Esophagus mucosa (tissue), 1 donor: Measurements from ENCODE around the gene SOWAHC. TPM values are rescaled to one million over a fixed set of nuclear protein-coding genes. Genes with fewer than 3 reads are reported as not detected.
"Not testable (repeated sequence)": the region's sequence is repeated elsewhere in the genome, so short reads cannot be mapped to it uniquely, and the experiment has no call there.

Experiments used
- ATAC-seq: fragments of 200-7000 bp; cut with Tn5 transposase; one replicate; pipeline ENCODE4 v1.9.1; 2020
- total RNA-seq: library from RNA; stranded (reverse); gene quantifications from one replicate; pipeline ENCODE4 v1.2.4, GENCODE V29; 2023
- donor health status: DM: yes; HTN: yes; CAD: no.

SOWAHC gene
- total RNA-seq, 1 donor from 2014 or later, result 46.2 TPM

GRCh38 chr2:109616184-109616583, 2.0 kb downstream of the SOWAHC start:
- no peak for ATAC-seq

GRCh38 chr2:109619032-109619615, 5.0 kb downstream of the SOWAHC start:
- no peak for ATAC-seq

- ATAC-seq, result no peak
These were observed 9.1 kb downstream of the SOWAHC start for GRCh38 chr2:109623297-109623696.

GRCh38 chr2:109623923-109624322, 9.8 kb downstream of the SOWAHC start:
- ATAC-seq, result no peak

- no peak for ATAC-seq
These were observed 10.2 kb downstream of the SOWAHC start for GRCh38 chr2:109624339-109624738.

- ATAC-seq, result not testable (repeated sequence)
These were observed 14.2 kb downstream of the SOWAHC start for GRCh38 chr2:109628321-109628720.

GRCh38 chr2:109629867-109630266, 15.7 kb downstream of the SOWAHC start:
- ATAC-seq, result no peak

- no peak for ATAC-seq
These were observed 16.6 kb downstream of the SOWAHC start for GRCh38 chr2:109630441-109631430.

GRCh38 chr2:109631741-109632140, 17.6 kb downstream of the SOWAHC start:
- no peak for ATAC-seq

- ATAC-seq, result peak; percentile 11
These were observed 18.1 kb downstream of the SOWAHC start for GRCh38 chr2:109632158-109632789.

- no peak for ATAC-seq
These were observed 19.3 kb downstream of the SOWAHC start for GRCh38 chr2:109633284-109633961.

GRCh38 chr2:109635426-109636304, 21.5 kb downstream of the SOWAHC start:
- no peak for ATAC-seq

GRCh38 chr2:109636317-109636716, 22.2 kb downstream of the SOWAHC start:
- peak; percentile 52 for ATAC-seq

- ATAC-seq, result peak; percentile 87
These were observed 23.8 kb downstream of the SOWAHC start for GRCh38 chr2:109637749-109638570.

- ATAC-seq, result no peak
These were observed 24.6 kb downstream of the SOWAHC start for GRCh38 chr2:109638795-109639194.

- ATAC-seq, result not testable (repeated sequence)
These were observed 25.8 kb downstream of the SOWAHC start for GRCh38 chr2:109640000-109640399.

- no peak for ATAC-seq
These were observed 30.6 kb downstream of the SOWAHC start for GRCh38 chr2:109644571-109645275.

GRCh38 chr2:109645412-109646184, 31.4 kb downstream of the SOWAHC start:
- ATAC-seq, result no peak

GRCh38 chr2:109646961-109647360, 32.8 kb downstream of the SOWAHC start:
- no peak for ATAC-seq
